A673 (cell line): ENCODE measurements around the gene FLT1. TPM values are rescaled to one million over a fixed set of nuclear protein-coding genes. Genes with fewer than 3 reads are reported as not detected.

Experiments
- BruUV-seq: library from RNA; stranded (reverse); fragments of 400-500 nt; replicated peaks from 2 replicates; lab custom pipeline; 2021; lab: Mats Ljungman, UMichigan
- CTCF ChIA-PET: fragments of 300-600 bp; sonication (Branson Sonifier 250); formaldehyde crosslinking; loops from one replicate; lab custom pipeline; 2022; ENCODE audit warnings: antibody characterized with exemption; lab: Charles Lee
- POLR2A ChIA-PET: fragments of 300-600 bp; sonication (Branson Sonifier 250); formaldehyde crosslinking; loops from one replicate; lab custom pipeline; 2022; ENCODE audit warnings: antibody characterized with exemption; ENCODE audit not compliant: low non-redundant PET; lab: Charles Lee
- DNase-seq: peaks from one replicate; pipeline ENCODE4 v3.0.0-alpha.2; 2015; ENCODE audit warnings: low spot score
- H3K27ac ChIP-seq: fragments of 200-600 bp; sonication (generic); 2 replicates; pipeline ENCODE4 v1.5.1; 2016; ENCODE audit warnings: mixed run types, low read depth, mild to moderate bottlenecking, mixed read lengths, antibody characterized with exemption, low read length; ENCODE audit not compliant: poor library complexity, severe bottlenecking
- H3K27me3 ChIP-seq: fragments of 200-600 bp; sonication (generic); replicated peaks from 2 replicates; pipeline ENCODE4 v1.6.1; 2017; ENCODE audit warnings: mixed run types, low read depth, mild to moderate bottlenecking, mixed read lengths, antibody characterized with exemption, low read length; ENCODE audit not compliant: insufficient read depth, poor library complexity
- H3K36me3 ChIP-seq: fragments of 200-600 bp; sonication (generic); 2 replicates; pipeline ENCODE4 v1.6.1; 2016; ENCODE audit warnings: mixed run types, mild to moderate bottlenecking, mixed read lengths, antibody characterized with exemption, low read length; ENCODE audit not compliant: insufficient read depth, poor library complexity, severe bottlenecking
- H3K4me1 ChIP-seq: fragments of 200-600 bp; sonication (generic); 2 replicates; pipeline ENCODE4 v1.6.1; 2017; ENCODE audit warnings: mixed run types, mild to moderate bottlenecking, mixed read lengths, antibody characterized with exemption, low read length; ENCODE audit not compliant: insufficient read depth, poor library complexity, severe bottlenecking
- H3K4me3 ChIP-seq: fragments of 200-600 bp; sonication (generic); 2 replicates; pipeline ENCODE4 v1.5.1; 2016; ENCODE audit warnings: low read depth, mixed run types, mild to moderate bottlenecking, mixed read lengths, low read length; ENCODE audit not compliant: poor library complexity, severe bottlenecking
- H3K9me3 ChIP-seq: fragments of 200-600 bp; sonication (generic); 2 replicates; pipeline ENCODE4 v1.6.1; 2016; ENCODE audit warnings: mixed run types, low read depth, mild to moderate bottlenecking, mixed read lengths, antibody characterized with exemption, low read length; ENCODE audit not compliant: poor library complexity, severe bottlenecking
- EZH2 ChIP-seq: fragments of 200-600 bp; sonication (generic); IDR thresholded peaks from 2 replicates; pipeline ENCODE4 v1.6.1; 2017; ENCODE audit warnings: borderline replicate concordance, low read depth, mild to moderate bottlenecking, mixed read lengths, antibody characterized with exemption, low read length; ENCODE audit not compliant: poor library complexity, severe bottlenecking
- intact Hi-C: fragments of 100-400 bp; cut with micrococcal nuclease; formaldehyde crosslinking; loops from one replicate; pipeline ENCODE4 v1.10.0; 2022; ENCODE audit not compliant: unreplicated experiment
- total RNA-seq: library from RNA; stranded (reverse); gene quantifications from 2 replicates; pipeline ENCODE4 v1.2.3, GENCODE V29; 2021
- TF ChIP-seq, protein P1 (sequence below): fragments of 300-800, 200-600 bp; sonication (generic); conservative IDR thresholded peaks from 2 replicates; pipeline ENCODE4 v1.5.1; 2017; ENCODE audit warnings: low read depth, mild to moderate bottlenecking, antibody characterized with exemption, low read length, moderate library complexity, mixed read lengths

FLT1 gene
- total RNA-seq, 1 experiment from 2014 or later: 5.2 TPM

DNA sequence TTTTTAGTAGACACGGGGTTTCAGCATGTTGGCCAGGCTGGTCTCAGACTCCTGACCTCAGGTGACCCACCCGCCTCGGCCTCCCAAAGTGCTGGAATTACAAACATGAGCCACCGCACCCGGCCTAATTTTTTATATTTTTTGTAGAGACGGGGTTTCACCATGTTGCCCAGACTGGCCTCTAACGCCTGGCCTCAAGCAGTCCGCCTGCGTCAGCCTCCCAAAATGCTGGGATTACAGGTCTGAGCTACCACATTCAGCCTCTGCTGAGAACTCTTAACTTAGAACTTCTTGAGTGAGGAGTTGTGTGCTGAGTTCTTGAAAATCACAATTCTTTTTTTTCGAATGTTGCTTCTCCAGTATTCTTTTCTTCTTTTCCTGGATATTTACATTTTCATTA, 244.4 kb downstream of the FLT1 start:
- no peaks in the 10 kb centered on the region for H3K4me1 ChIP-seq
- DNase-seq: no peak
- no TSS peak for BruUV-seq
- no peak overlapping the region for H3K27ac ChIP-seq
- no peaks in the 10 kb centered on the region for H3K36me3 ChIP-seq
- H3K27me3 ChIP-seq: no peaks in the 10 kb centered on the region
- TF ChIP-seq, protein P1, sequence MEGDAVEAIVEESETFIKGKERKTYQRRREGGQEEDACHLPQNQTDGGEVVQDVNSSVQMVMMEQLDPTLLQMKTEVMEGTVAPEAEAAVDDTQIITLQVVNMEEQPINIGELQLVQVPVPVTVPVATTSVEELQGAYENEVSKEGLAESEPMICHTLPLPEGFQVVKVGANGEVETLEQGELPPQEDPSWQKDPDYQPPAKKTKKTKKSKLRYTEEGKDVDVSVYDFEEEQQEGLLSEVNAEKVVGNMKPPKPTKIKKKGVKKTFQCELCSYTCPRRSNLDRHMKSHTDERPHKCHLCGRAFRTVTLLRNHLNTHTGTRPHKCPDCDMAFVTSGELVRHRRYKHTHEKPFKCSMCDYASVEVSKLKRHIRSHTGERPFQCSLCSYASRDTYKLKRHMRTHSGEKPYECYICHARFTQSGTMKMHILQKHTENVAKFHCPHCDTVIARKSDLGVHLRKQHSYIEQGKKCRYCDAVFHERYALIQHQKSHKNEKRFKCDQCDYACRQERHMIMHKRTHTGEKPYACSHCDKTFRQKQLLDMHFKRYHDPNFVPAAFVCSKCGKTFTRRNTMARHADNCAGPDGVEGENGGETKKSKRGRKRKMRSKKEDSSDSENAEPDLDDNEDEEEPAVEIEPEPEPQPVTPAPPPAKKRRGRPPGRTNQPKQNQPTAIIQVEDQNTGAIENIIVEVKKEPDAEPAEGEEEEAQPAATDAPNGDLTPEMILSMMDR: no peak
- no peak for TF ChIP-seq EZH2
- no peak overlapping the region for H3K4me3 ChIP-seq
- CTCF ChIA-PET: no interaction called here
- no peaks in the 10 kb centered on the region for H3K9me3 ChIP-seq
- POLR2A ChIA-PET: no interaction called here
- intact Hi-C loops: no loop called here

Other genes starting within 250 kb of the FLT1 start
- gene POMP, start 164.0 kb upstream of the FLT1 start, total RNA-seq: 150 and 185 TPM in 2 replicates
- gene SLC46A3, start 223.8 kb upstream of the FLT1 start, total RNA-seq: 2.3 and 3.0 TPM in 2 replicates